ENCODE results near the gene POLG2. TPM values are rescaled to one million over a fixed set of nuclear protein-coding genes. Genes with fewer than 3 reads are reported as not detected.
A peak's percentile ranks its signal among the peaks of the same experiment; 100 is the strongest.

The POLG2 gene
- total and polyA plus RNA-seq, 8 donors, result 4.8 to 12.9 (median 7.6) TPM

- FAIRE-seq (no peak), DNase-seq (no peak), ATAC-seq (no peak)
- Histone ChIP-seq H3K4me3 (no peak overlapping the region), H3K27ac (no peak overlapping the region), H3K27me3 (no peaks in the 10 kb centered on the region), H3K9me3 (no peaks in the 10 kb centered on the region), H3K36me3 (no peaks in the 10 kb centered on the region), H3K4me1 (no peaks in the 10 kb centered on the region)
- TF ChIP-seq CTCF (IDR thresholded peaks at IDR 0.05), result no peak
- WGBS, 2 donors, result 74 to 88% methylated on average over 6 of the region's 6 CpGs
- intact Hi-C loops (cut with DNase I), result no loop called here
These were observed 37.5 kb downstream of the POLG2 start for GRCh38 chr17:64459284-64459747.

GRCh38 chr17:64458756-64459155 lies 38.1 kb downstream of the POLG2 start:
- Histone ChIP-seq H3K36me3 (no peaks in the 10 kb centered on the region), H3K9me3 (no peaks in the 10 kb centered on the region), H3K4me3 (no peak overlapping the region), H3K27me3 (no peaks in the 10 kb centered on the region), H3K4me1 (no peaks in the 10 kb centered on the region), H3K27ac (no peak overlapping the region)
- intact Hi-C loops (cut with DNase I), result no loop called here
- ATAC-seq, result no peak
- DNase-seq, result no peak
- TF ChIP-seq CTCF (IDR thresholded peaks at IDR 0.05), result no peak
- 75 to 86% methylated on average over 8 of the region's 8 CpGs for WGBS, 2 donors
- no peak for FAIRE-seq

GRCh38 chr17:64457156-64457555 lies 39.7 kb downstream of the POLG2 start:
- Histone ChIP-seq H3K36me3 (no peaks in the 10 kb centered on the region), H3K27ac (no peak overlapping the region), H3K27me3 (no peaks in the 10 kb centered on the region), H3K4me1 (no peaks in the 10 kb centered on the region), H3K4me3 (no peak overlapping the region), H3K9me3 (no peaks in the 10 kb centered on the region)
- TF ChIP-seq CTCF (IDR thresholded peaks at IDR 0.05), result no peak
- DNase-seq, result no peak
- 71 to 84% methylated on average over 7 of the region's 7 CpGs for WGBS, 2 donors
- no peak for ATAC-seq
- FAIRE-seq, result no peak
- intact Hi-C loops (cut with DNase I), result no loop called here

GRCh38 chr17:64455993-64456885 lies 40.6 kb downstream of the POLG2 start:
- no peak overlapping the region for H3K4me3 ChIP-seq
- no peak for TF ChIP-seq CTCF (IDR thresholded peaks at IDR 0.05)
- no peak for DNase-seq
- no peak for FAIRE-seq
- 71 to 79% methylated on average over 8 of the region's 8 CpGs for WGBS, 2 donors
- H3K27ac ChIP-seq, result no peak overlapping the region
- no peaks in the 10 kb centered on the region for H3K9me3 ChIP-seq
- peak in 2 of 4 donors; percentile 46 to 52 for ATAC-seq
- no peaks in the 10 kb centered on the region for H3K27me3 ChIP-seq
- no peaks in the 10 kb centered on the region for H3K36me3 ChIP-seq
- intact Hi-C loops (cut with DNase I), result no loop called here
- H3K4me1 ChIP-seq, result no peaks in the 10 kb centered on the region

GRCh38 chr17:64449545-64449944 lies 47.3 kb downstream of the POLG2 start:
- Histone ChIP-seq H3K4me1 (no peaks in the 10 kb centered on the region), H3K9me3 (no peaks in the 10 kb centered on the region), H3K27ac (peak overlapping the region in 2 of 4 donors; percentile 35 to 57), H3K36me3 (no peaks in the 10 kb centered on the region), H3K27me3 (no peaks in the 10 kb centered on the region), H3K4me3 (peak overlapping the region in 1 of 4 donors; percentile 10)
- ATAC-seq (peak in 2 of 4 donors; percentile 39 to 53), DNase-seq (no peak), FAIRE-seq (no peak)
- TF ChIP-seq CTCF (IDR thresholded peaks at IDR 0.05), result no peak
- intact Hi-C loops (cut with DNase I), result no loop called here
- 73 to 81% methylated on average over 3 of the region's 3 CpGs for WGBS, 2 donors
